GM20431 (cell line): ENCODE measurements around the gene HDDC3.
"Not testable (repeated sequence)": the region's sequence is repeated elsewhere in the genome, so short reads cannot be mapped to it uniquely, and the experiment has no call there.

Experiments
- in situ Hi-C: fragments of 300-500 bp; cut with MseI, MboI; formaldehyde crosslinking; loops from one replicate; pipeline ENCODE4 v1.15.0; 2020; ENCODE audit warnings: low sequenced_read_pairs; ENCODE audit not compliant: unreplicated experiment

HDDC3 gene

GRCh38 chr15:90934256-90934948, 2.1 kb upstream of the HDDC3 start:
- in situ Hi-C loops = no loop called here

- in situ Hi-C loops = no loop called here
Observed at GRCh38 chr15:90933301-90933700, 952 bp upstream of the HDDC3 start.

- in situ Hi-C loops = no loop called here
Observed at GRCh38 chr15:90932660-90932991, 277 bp upstream of the HDDC3 start.

- in situ Hi-C loops = no loop called here
Observed at GRCh38 chr15:90931575-90931827, 848 bp downstream of the HDDC3 start.

- in situ Hi-C loops = no loop called here
Observed at GRCh38 chr15:90930861-90931574, 1.3 kb downstream of the HDDC3 start.

- in situ Hi-C loops = no loop called here
Observed at GRCh38 chr15:90929246-90930019, 2.9 kb downstream of the HDDC3 start.

- in situ Hi-C loops = not testable (repeated sequence)
Observed at GRCh38 chr15:90928106-90928505, 4.2 kb downstream of the HDDC3 start.

- in situ Hi-C loops = not testable (repeated sequence)
Observed at GRCh38 chr15:90926766-90927165, 5.6 kb downstream of the HDDC3 start.

GRCh38 chr15:90924375-90924774, 8.0 kb downstream of the HDDC3 start:
- in situ Hi-C loops = no loop called here

- in situ Hi-C loops = not testable (repeated sequence)
Observed at GRCh38 chr15:90922712-90923322, 9.5 kb downstream of the HDDC3 start.

GRCh38 chr15:90921887-90922286, 10.5 kb downstream of the HDDC3 start:
- in situ Hi-C loops = no loop called here

GRCh38 chr15:90918835-90919234, 13.5 kb downstream of the HDDC3 start:
- in situ Hi-C loops = no loop called here

- in situ Hi-C loops = no loop called here
Observed at GRCh38 chr15:90918034-90918788, 14.1 kb downstream of the HDDC3 start.

- in situ Hi-C loops = no loop called here
Observed at GRCh38 chr15:90917569-90917968, 14.8 kb downstream of the HDDC3 start.

- in situ Hi-C loops = no loop called here
Observed at GRCh38 chr15:90916461-90916860, 15.9 kb downstream of the HDDC3 start.

- in situ Hi-C loops = no loop called here
Observed at GRCh38 chr15:90915808-90916440, 16.4 kb downstream of the HDDC3 start.

GRCh38 chr15:90915216-90915807, 17.0 kb downstream of the HDDC3 start:
- in situ Hi-C loops = no loop called here

GRCh38 chr15:90914305-90915080, 17.9 kb downstream of the HDDC3 start:
- in situ Hi-C loops = no loop called here
